Loucy (cell line): ENCODE data around the gene GSTM3.
A peak's percentile ranks its signal among the peaks of the same experiment; 100 is the strongest.
"Not testable (repeated sequence)": the region's sequence is repeated elsewhere in the genome, so short reads cannot be mapped to it uniquely, and the experiment has no call there.

Source experiments
- H2AFZ ChIP-seq: fragments of 200-600 bp; sonication (generic); 2 replicates; pipeline ENCODE4 v1.6.0; 2016; ENCODE audit warnings: antibody characterized with exemption, mild to moderate bottlenecking, low read length, moderate library complexity
- H3F3A ChIP-seq: fragments of 200-600 bp; 2 replicates; pipeline ENCODE4 v1.6.0; 2016; ENCODE audit warnings: antibody characterized with exemption, low read depth, mild to moderate bottlenecking
- H3K27me3 ChIP-seq: fragments of 200-600 bp; sonication (generic); 2 replicates; pipeline ENCODE4 v1.6.1; 2014; ENCODE audit warnings: low read length, mild to moderate bottlenecking; ENCODE audit not compliant: insufficient read depth, poor library complexity, severe bottlenecking
- H3K36me3 ChIP-seq: fragments of 200-600 bp; sonication (generic); 2 replicates; pipeline ENCODE4 v1.6.1; 2016; ENCODE audit warnings: low read length; ENCODE audit not compliant: insufficient read depth
- H3K4me1 ChIP-seq: fragments of 200-600 bp; sonication (generic); 2 replicates; pipeline ENCODE4 v1.5.1; 2014; ENCODE audit warnings: low read length, mild to moderate bottlenecking; ENCODE audit not compliant: insufficient read depth, poor library complexity, severe bottlenecking
- H3K4me2 ChIP-seq: fragments of 200-600 bp; sonication (generic); 2 replicates; pipeline ENCODE4 v1.6.0; 2014; ENCODE audit warnings: antibody characterized with exemption, low read length, low read depth, mild to moderate bottlenecking; ENCODE audit not compliant: poor library complexity, severe bottlenecking
- H3K4me3 ChIP-seq: fragments of 200-600 bp; sonication (generic); 2 replicates; pipeline ENCODE4 v1.5.1; 2014; ENCODE audit warnings: low read length, mild to moderate bottlenecking, mixed read lengths; ENCODE audit not compliant: poor library complexity, severe bottlenecking
- H3K79me2 ChIP-seq: fragments of 200-600 bp; sonication (generic); 2 replicates; pipeline ENCODE4 v1.6.1; 2014; ENCODE audit warnings: low read length; ENCODE audit not compliant: insufficient read depth
- H3K9ac ChIP-seq: fragments of 200-600 bp; sonication (generic); 2 replicates; pipeline ENCODE4 v1.6.0; 2014; ENCODE audit warnings: mild to moderate bottlenecking, low read depth, low read length, moderate library complexity; ENCODE audit not compliant: poor library complexity, severe bottlenecking
- H3K9me2 ChIP-seq: fragments of 200-600 bp; sonication (generic); replicated peaks from 2 replicates; pipeline ENCODE4 v1.6.1; 2016; ENCODE audit warnings: low read depth, low read length, mixed read lengths
- H3K9me3 ChIP-seq: fragments of 200-600 bp; sonication (generic); 2 replicates; pipeline ENCODE4 v1.6.1; 2014; ENCODE audit warnings: mild to moderate bottlenecking, antibody characterized with exemption, low read length, low read depth; ENCODE audit not compliant: insufficient read depth
- H4K20me1 ChIP-seq: fragments of 200-600 bp; sonication (generic); 2 replicates; pipeline ENCODE4 v1.6.0; 2014; ENCODE audit warnings: antibody characterized with exemption, low read length, mild to moderate bottlenecking; ENCODE audit not compliant: insufficient read depth, poor library complexity, severe bottlenecking
- CTCF ChIP-seq: fragments of 200-600 bp; sonication (generic); conservative IDR thresholded peaks from 2 replicates; pipeline ENCODE4 v1.5.1; 2014; ENCODE audit warnings: mild to moderate bottlenecking, antibody characterized with exemption, low read length
- EZH2phosphoT487 ChIP-seq: fragments of 200-600 bp; IDR thresholded peaks from 2 replicates; pipeline ENCODE4 v1.6.1; 2018; ENCODE audit warnings: antibody characterized with exemption, mild to moderate bottlenecking, moderate library complexity, borderline replicate concordance

Gene GSTM3

GRCh38 chr1:109689844-109690405, 50.9 kb downstream of the GSTM3 start:
- H3K4me2 ChIP-seq = no peak overlapping the region
- H3K9ac ChIP-seq = no peak overlapping the region
- H3K4me1 ChIP-seq = no peaks in the 10 kb centered on the region
- no peaks in the 10 kb centered on the region for H3K79me2 ChIP-seq
- no peaks in the 10 kb centered on the region for H3K27me3 ChIP-seq
- no peaks in the 10 kb centered on the region for H3K36me3 ChIP-seq
- no peaks in the 10 kb centered on the region for H3F3A ChIP-seq
- H3K4me3 ChIP-seq = no peak overlapping the region
- no peak overlapping the region for H2AFZ ChIP-seq
- H3K9me2 ChIP-seq = no peaks in the 10 kb centered on the region
- H3K9me3 ChIP-seq = no peaks in the 10 kb centered on the region
- H4K20me1 ChIP-seq = no peaks in the 10 kb centered on the region
- TF ChIP-seq EZH2phosphoT487 (no peak), CTCF (no peak)

- TF ChIP-seq EZH2phosphoT487 = no peak
- peak; percentile 28; the same call in 1 of the 2 replicates for TF ChIP-seq CTCF
- peak within 1 kb of the TSS; percentile 86 for H3K4me3 ChIP-seq
Observed at GRCh38 chr1:109687641-109688499, 53.0 kb downstream of the GSTM3 start, which contains the start of gene GSTM1. TSS of gene GSTM1 (plus strand) at chr1:109687817. CDS start at chr1:109687874, 57 bp downstream.

GRCh38 chr1:109687109-109687508, 53.7 kb downstream of the GSTM3 start:
- not testable (repeated sequence) for H3K79me2 ChIP-seq, H3K27me3 ChIP-seq, H3K9me3 ChIP-seq, H4K20me1 ChIP-seq, H3K9me2 ChIP-seq, H3K36me3 ChIP-seq, H3F3A ChIP-seq, H3K4me1 ChIP-seq
- peak overlapping the region; percentile 86 for H3K4me3 ChIP-seq
- peak overlapping the region; percentile 40 for H3K4me2 ChIP-seq
- H2AFZ ChIP-seq = peak overlapping the region; percentile 91; the same call in 1 of the 2 replicates
- H3K9ac ChIP-seq = peak overlapping the region; percentile 91

More at GRCh38 chr1:109687641-109688499, 53.0 kb downstream of the GSTM3 start, which contains the start of gene GSTM1:
- Histone ChIP-seq H3K9me3 (no peaks in the 10 kb centered on the region), H4K20me1 (no peaks in the 10 kb centered on the region), H3K4me1 (no peaks in the 10 kb centered on the region), H3K27me3 (no peaks in the 10 kb centered on the region), H2AFZ (peak within 1 kb of the TSS; percentile 91), H3K4me2 (peak within 1 kb of the TSS; percentile 74), H3F3A (no peaks in the 10 kb centered on the region), H3K9me2 (no peaks in the 10 kb centered on the region), H3K79me2 (no peaks in the 10 kb centered on the region), H3K36me3 (no peaks in the 10 kb centered on the region), H3K9ac (peak within 1 kb of the TSS; percentile 91)

- H3K9me3 ChIP-seq, H2AFZ ChIP-seq, H3K4me2 ChIP-seq, H3K9ac ChIP-seq, H3F3A ChIP-seq, H3K79me2 ChIP-seq, H3K4me3 ChIP-seq, H3K9me2 ChIP-seq, H4K20me1 ChIP-seq, H3K4me1 ChIP-seq, H3K36me3 ChIP-seq, H3K27me3 ChIP-seq: not testable (repeated sequence)
Observed at GRCh38 chr1:109685890-109686289, 54.9 kb downstream of the GSTM3 start.

GRCh38 chr1:109685399-109685798, 55.4 kb downstream of the GSTM3 start:
- H3K9ac ChIP-seq, H2AFZ ChIP-seq, H3F3A ChIP-seq, H3K9me2 ChIP-seq, H4K20me1 ChIP-seq, H3K9me3 ChIP-seq, H3K4me2 ChIP-seq, H3K36me3 ChIP-seq, H3K4me3 ChIP-seq, H3K4me1 ChIP-seq, H3K79me2 ChIP-seq, H3K27me3 ChIP-seq: not testable (repeated sequence)
